PC-9 (cell line): ENCODE measurements around the gene TCIRG1. TPM values are rescaled to one million over a fixed set of nuclear protein-coding genes. Genes with fewer than 3 reads are reported as not detected.

Experiments used
- BruUV-seq: library from RNA; stranded (reverse); fragments of 400-500 nt; replicated peaks from 2 replicates; lab custom pipeline; 2021; lab: Mats Ljungman, UMichigan
- CTCF ChIA-PET: fragments of 300-600 bp; sonication (Branson Sonifier 250); formaldehyde crosslinking; loops from one replicate; lab custom pipeline; 2022; ENCODE audit warnings: antibody characterized with exemption; lab: Charles Lee
- POLR2A ChIA-PET: fragments of 300-600 bp; sonication (Branson Sonifier 250); formaldehyde crosslinking; loops from one replicate; lab custom pipeline; 2022; ENCODE audit warnings: antibody characterized with exemption; ENCODE audit not compliant: unreplicated experiment; lab: Charles Lee
- DNase-seq, 2 experiments: peaks; one replicate each; pipeline versions ENCODE4 v3.0.0 to v3.0.0-alpha.2; 2015 to 2022; ENCODE audit warnings: mixed read lengths in 1 of 2
- H2AFZ ChIP-seq: fragments of 200-600 bp; sonication (generic); 2 replicates; pipeline ENCODE4 v1.8.1; 2017; ENCODE audit warnings: antibody characterized with exemption
- H3F3A ChIP-seq: fragments of 200-600 bp; sonication (generic); 2 replicates; pipeline ENCODE4 v1.8.1; 2017; ENCODE audit warnings: antibody characterized with exemption, mild to moderate bottlenecking, low read depth; ENCODE audit not compliant: insufficient read depth
- H3K27ac ChIP-seq: fragments of 200-600 bp; sonication (generic); 2 replicates; pipeline ENCODE4 v1.6.1; 2016; ENCODE audit warnings: mixed run types
- H3K27me3 ChIP-seq: fragments of 200-600 bp; sonication (generic); 2 replicates; pipeline ENCODE4 v1.6.1; 2016; ENCODE audit warnings: low read depth, mixed run types; ENCODE audit not compliant: insufficient read depth
- H3K36me3 ChIP-seq: fragments of 200-600 bp; sonication (generic); 2 replicates; pipeline ENCODE4 v1.6.1; 2016; ENCODE audit warnings: low read depth, mixed run types
- H3K4me1 ChIP-seq: fragments of 200-600 bp; sonication (generic); replicated peaks from 2 replicates; pipeline ENCODE4 v1.6.1; 2016; ENCODE audit warnings: mixed run types; ENCODE audit not compliant: insufficient read depth
- H3K4me2 ChIP-seq: fragments of 200-600 bp; sonication (generic); 2 replicates; pipeline ENCODE4 v1.6.1; 2017; ENCODE audit warnings: mixed run types
- H3K4me3 ChIP-seq: fragments of 200-600 bp; sonication (generic); 2 replicates; pipeline ENCODE4 v1.6.1; 2016; ENCODE audit warnings: mixed run types
- H3K79me2 ChIP-seq: fragments of 200-600 bp; sonication (generic); 2 replicates; pipeline ENCODE4 v1.6.1; 2017; ENCODE audit warnings: low read depth, mixed run types
- H3K9me2 ChIP-seq: fragments of 200-600 bp; sonication (generic); 2 replicates; pipeline ENCODE4 v1.8.1; 2017; ENCODE audit warnings: mild to moderate bottlenecking; ENCODE audit not compliant: insufficient read depth
- H3K9me3 ChIP-seq: fragments of 200-600 bp; sonication (generic); 2 replicates; pipeline ENCODE4 v1.8.1; 2016; ENCODE audit warnings: low read depth; ENCODE audit not compliant: insufficient read depth
- H4K20me1 ChIP-seq: fragments of 200-600 bp; sonication (generic); 2 replicates; pipeline ENCODE4 v1.8.1; 2017; ENCODE audit not compliant: insufficient read depth
- EZH2 ChIP-seq: fragments of 200-600 bp; sonication (generic); IDR thresholded peaks from 2 replicates; pipeline ENCODE4 v1.8.0; 2017; ENCODE audit warnings: antibody characterized with exemption, low read depth
- intact Hi-C: fragments of 100-400 bp; cut with micrococcal nuclease; formaldehyde crosslinking; loops from one replicate; pipeline ENCODE4 v1.10.0; 2022; ENCODE audit not compliant: unreplicated experiment
- total RNA-seq: library from RNA; stranded (reverse); gene quantifications from 2 replicates; pipeline ENCODE4 v1.2.3, GENCODE V29; 2021
- TF ChIP-seq, protein P1 (sequence below): fragments of 200-600 bp; sonication (generic); conservative IDR thresholded peaks from 2 replicates; pipeline ENCODE4 v1.6.1; 2017; ENCODE audit warnings: mixed run types, antibody characterized with exemption, mild to moderate bottlenecking, moderate library complexity

The TCIRG1 gene
- total RNA-seq, 1 experiment from 2014 or later, result 125 TPM

- no peaks in the 10 kb centered on the region for H3K27me3 ChIP-seq
- no peak for TF ChIP-seq EZH2
- TF ChIP-seq, protein P1, sequence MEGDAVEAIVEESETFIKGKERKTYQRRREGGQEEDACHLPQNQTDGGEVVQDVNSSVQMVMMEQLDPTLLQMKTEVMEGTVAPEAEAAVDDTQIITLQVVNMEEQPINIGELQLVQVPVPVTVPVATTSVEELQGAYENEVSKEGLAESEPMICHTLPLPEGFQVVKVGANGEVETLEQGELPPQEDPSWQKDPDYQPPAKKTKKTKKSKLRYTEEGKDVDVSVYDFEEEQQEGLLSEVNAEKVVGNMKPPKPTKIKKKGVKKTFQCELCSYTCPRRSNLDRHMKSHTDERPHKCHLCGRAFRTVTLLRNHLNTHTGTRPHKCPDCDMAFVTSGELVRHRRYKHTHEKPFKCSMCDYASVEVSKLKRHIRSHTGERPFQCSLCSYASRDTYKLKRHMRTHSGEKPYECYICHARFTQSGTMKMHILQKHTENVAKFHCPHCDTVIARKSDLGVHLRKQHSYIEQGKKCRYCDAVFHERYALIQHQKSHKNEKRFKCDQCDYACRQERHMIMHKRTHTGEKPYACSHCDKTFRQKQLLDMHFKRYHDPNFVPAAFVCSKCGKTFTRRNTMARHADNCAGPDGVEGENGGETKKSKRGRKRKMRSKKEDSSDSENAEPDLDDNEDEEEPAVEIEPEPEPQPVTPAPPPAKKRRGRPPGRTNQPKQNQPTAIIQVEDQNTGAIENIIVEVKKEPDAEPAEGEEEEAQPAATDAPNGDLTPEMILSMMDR, result no peak
- TSS peak; percentile 55 for BruUV-seq
- H3K27ac ChIP-seq, result peak overlapping the region; percentile 93
- no peaks in the 10 kb centered on the region for H3K9me3 ChIP-seq
- no peaks in the 10 kb centered on the region for H4K20me1 ChIP-seq
- H3K4me2 ChIP-seq, result peak overlapping the region; percentile 81
- H2AFZ ChIP-seq, result no peak overlapping the region
- DNase-seq, result peak in 1 of 2 experiments; percentile 31
- H3K4me3 ChIP-seq, result peak overlapping the region; percentile 59
- no peaks in the 10 kb centered on the region for H3K36me3 ChIP-seq
- H3F3A ChIP-seq, result peaks cover 53% of the 10 kb centered on the region
- no peaks in the 10 kb centered on the region for H3K9me2 ChIP-seq
- peaks cover 25% of the 10 kb centered on the region; the same call in 1 of the 2 replicates for H3K79me2 ChIP-seq
- peaks cover 79% of the 10 kb centered on the region for H3K4me1 ChIP-seq
- ChIA-PET POLR2A (interaction anchor here (0.5 to 0.7 kb wide), 2 partner anchors 10 to 769 kb away, joined by 4 to 14 read pairs; no protein-coding TSS in a partner anchor), CTCF (no interaction called here)
- intact Hi-C loops, result loop anchor here (2.0 to 10.0 kb wide), 3 partner anchors 18 to 166 kb away; no protein-coding TSS in a partner anchor
Measured at GRCh38 chr11:68011051-68011943, 27.5 kb upstream of the TCIRG1 start.

- Histone ChIP-seq H3K79me2 (peaks cover 25% of the 10 kb centered on the region; the same call in 1 of the 2 replicates), H3K36me3 (no peaks in the 10 kb centered on the region), H3K4me3 (no peak overlapping the region), H3K9me3 (no peaks in the 10 kb centered on the region), H3K4me2 (peak overlapping the region; percentile 81), H3K9me2 (no peaks in the 10 kb centered on the region), H3F3A (peaks cover 60% of the 10 kb centered on the region), H3K27me3 (no peaks in the 10 kb centered on the region), H4K20me1 (no peaks in the 10 kb centered on the region), H3K4me1 (peaks cover 88% of the 10 kb centered on the region), H2AFZ (no peak overlapping the region), H3K27ac (peak overlapping the region; percentile 93)
- ChIA-PET CTCF (interaction anchor here (1.1 kb wide), 1 partner anchor 29 kb away, joined by 3 read pairs; no protein-coding TSS in a partner anchor), POLR2A (no interaction called here)
- peak; percentile 39 to 68 for DNase-seq
- intact Hi-C loops, result loop anchor here (5.0 to 10.0 kb wide), 2 partner anchors 135 to 167 kb away; no protein-coding TSS in a partner anchor
- no TSS peak for BruUV-seq
- TF ChIP-seq, protein P1, result no peak
- TF ChIP-seq EZH2, result no peak
Measured at GRCh38 chr11:68012044-68012842, 26.6 kb upstream of the TCIRG1 start.
